ENCODE data around the gene CMTM4.

Gene CMTM4

DNA sequence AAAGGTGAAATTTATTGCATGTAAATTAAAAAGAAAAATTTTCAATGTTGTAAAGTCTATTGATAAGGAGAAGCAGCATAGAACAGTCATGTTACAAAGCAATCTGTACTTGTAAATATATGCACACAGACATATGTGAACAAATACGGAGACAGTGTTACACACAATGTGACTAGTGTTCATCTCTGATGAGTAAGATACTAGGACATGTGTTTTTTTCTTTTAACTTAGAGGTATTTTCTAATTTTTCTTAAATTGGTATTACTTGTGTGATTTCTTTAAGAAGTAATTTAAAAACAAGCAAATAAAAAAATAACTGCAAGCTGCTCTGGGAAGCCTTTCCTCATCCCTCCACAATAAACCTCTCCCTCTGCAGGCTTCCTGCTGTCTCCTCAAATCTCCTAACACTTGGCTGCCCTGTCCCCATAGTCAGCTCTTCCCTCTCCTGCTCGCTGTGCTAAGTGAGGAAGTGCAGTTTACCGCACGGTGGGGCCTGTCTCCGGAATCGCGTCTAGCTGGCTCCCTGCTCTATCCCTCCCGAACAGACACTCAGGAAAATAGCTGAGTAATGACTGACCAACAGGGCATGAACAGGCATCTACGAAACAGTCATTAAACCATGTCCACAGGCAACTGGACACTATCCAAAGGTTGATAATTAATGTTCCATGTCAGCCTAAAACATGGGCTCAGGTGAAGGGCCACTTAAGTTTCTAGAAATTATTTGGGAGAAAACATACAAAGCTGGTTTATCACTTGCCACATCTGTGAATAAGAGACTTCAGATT lies 35.9 kb downstream of the CMTM4 start:
- no peak overlapping the region for H3K4me3 ChIP-seq (ENCODE audit: low read depth, low read length)
- in situ Hi-C loops (cut with HindIII; ENCODE audit: low sequenced_read_pairs): loop anchor here (5.0 kb wide), 2 partner anchors 38 to 82 kb away; no protein-coding TSS in a partner anchor
- peak; percentile 57 for DNase-seq (ENCODE audit: low read depth)

DNA sequence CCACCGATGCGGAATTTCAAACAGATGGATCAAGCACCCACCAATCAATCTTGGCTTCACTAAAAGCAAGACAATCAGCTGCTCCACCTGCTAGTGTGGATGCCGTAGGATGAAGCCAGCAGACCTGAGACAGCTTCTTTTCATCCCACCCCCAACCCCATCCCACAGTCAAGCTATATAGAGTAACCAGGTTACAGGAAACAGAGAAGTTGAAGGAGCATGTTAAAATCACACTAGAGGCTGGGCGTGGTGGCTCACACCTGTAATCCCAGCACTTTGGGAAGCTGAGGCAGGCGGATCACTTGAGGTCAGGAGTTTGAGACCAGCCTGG lies 37.7 kb downstream of the CMTM4 start:
- in situ Hi-C loops (cut with HindIII; ENCODE audit: low sequenced_read_pairs): no loop called here
- TF ChIP-seq CTCF (IDR thresholded peaks at IDR 0.05; ENCODE audit: low read depth, low read length, missing control alignments): no peak
- no peak for DNase-seq (ENCODE audit: low read depth)
- H3K4me3 ChIP-seq (ENCODE audit: low read depth, low read length): no peak overlapping the region

More for the DNA sequence above, 35.9 kb downstream of the CMTM4 start:
- peak; percentile 46 for TF ChIP-seq CTCF (IDR thresholded peaks at IDR 0.05; ENCODE audit: low read depth, low read length, missing control alignments)

GRCh38 chr16:66658143-66658859 lies 38.2 kb downstream of the CMTM4 start:
- no peak for DNase-seq (ENCODE audit: low read depth)
- no peak overlapping the region for H3K4me3 ChIP-seq (ENCODE audit: low read depth, low read length)
- in situ Hi-C loops (cut with HindIII; ENCODE audit: low sequenced_read_pairs): no loop called here
- TF ChIP-seq CTCF (IDR thresholded peaks at IDR 0.05; ENCODE audit: low read depth, low read length, missing control alignments): no peak

GRCh38 chr16:66656547-66656946 lies 40.0 kb downstream of the CMTM4 start:
- no peak overlapping the region for H3K4me3 ChIP-seq (ENCODE audit: low read depth, low read length)
- no peak for TF ChIP-seq CTCF (IDR thresholded peaks at IDR 0.05; ENCODE audit: low read depth, low read length, missing control alignments)
- DNase-seq (ENCODE audit: low read depth): no peak
- in situ Hi-C loops (cut with HindIII; ENCODE audit: low sequenced_read_pairs): no loop called here

DNA sequence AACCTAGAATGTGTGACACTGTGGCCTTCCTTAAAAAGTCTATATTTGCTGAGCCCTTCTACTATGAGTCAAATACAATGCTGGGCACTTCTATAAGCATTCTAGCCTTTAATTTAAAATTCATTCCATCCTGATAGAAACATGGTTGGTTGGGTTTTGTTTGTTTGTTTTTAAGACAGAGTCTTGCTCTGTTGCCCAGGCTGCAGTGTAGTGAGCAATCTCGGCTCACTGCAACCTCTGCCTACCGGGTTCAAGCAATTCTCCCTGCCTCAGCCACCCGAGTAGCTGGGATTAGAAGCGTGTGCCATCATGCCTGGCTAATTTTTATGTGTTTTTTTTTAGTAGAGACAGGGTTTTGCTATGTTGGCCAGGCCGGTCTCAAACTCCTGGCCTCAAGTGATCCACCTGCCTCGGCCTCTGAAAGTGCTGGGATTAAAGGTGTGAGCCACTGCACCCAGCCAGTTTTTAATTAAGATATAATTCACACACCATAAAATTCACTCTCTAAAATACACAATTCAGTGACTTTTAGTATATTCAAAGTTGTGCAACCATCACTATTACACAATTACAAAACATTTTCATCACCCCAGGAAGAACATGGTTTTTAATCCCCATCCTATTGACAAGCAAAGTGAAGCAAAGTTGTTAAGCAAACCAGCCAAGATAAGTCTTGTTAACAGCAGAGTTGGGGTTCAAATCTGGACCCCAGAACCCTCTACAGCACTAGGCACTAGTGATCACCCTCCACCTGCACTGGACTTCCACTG lies 42.8 kb downstream of the CMTM4 start:
- in situ Hi-C loops (cut with HindIII; ENCODE audit: low sequenced_read_pairs): no loop called here
- DNase-seq (ENCODE audit: low read depth): no peak
- TF ChIP-seq CTCF (IDR thresholded peaks at IDR 0.05; ENCODE audit: low read depth, low read length, missing control alignments): no peak

DNA sequence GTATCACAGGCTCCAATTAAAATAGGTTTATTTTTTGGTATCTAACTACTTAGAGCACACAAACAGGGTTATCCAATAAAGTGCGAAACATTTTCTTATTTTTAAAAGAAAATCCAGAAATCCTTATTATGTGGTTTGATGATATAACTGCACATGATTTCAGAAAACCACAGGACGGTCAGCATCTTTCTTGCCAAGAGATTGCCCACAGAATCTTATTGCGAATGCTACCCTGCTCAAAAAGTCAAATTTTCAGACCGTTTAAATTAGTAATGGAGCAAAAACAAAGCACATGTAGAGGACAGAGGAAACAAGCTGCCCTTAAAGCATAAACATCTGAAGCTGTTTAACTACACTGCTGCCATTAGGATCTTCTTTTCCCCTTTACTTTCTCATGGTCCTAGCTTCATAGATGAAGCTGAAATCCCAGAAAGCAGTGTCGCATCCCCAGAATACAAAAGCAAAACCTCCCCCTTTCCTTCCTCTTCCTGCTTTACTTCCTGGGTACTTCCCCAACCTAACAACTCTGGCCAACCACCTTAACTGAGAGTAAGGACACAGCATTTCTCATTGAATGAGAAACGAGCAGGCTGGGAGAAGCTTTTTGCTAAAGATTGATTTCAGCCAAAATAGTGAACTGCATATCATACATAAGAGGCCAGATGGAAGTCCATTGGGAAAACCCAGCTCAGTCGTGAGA lies 43.7 kb downstream of the CMTM4 start:
- no peak overlapping the region for H3K4me3 ChIP-seq (ENCODE audit: low read depth, low read length)
- no peak for TF ChIP-seq CTCF (IDR thresholded peaks at IDR 0.05; ENCODE audit: low read depth, low read length, missing control alignments)
- DNase-seq (ENCODE audit: low read depth): peak; percentile 55
- in situ Hi-C loops (cut with HindIII; ENCODE audit: low sequenced_read_pairs): no loop called here

More for the DNA sequence above, 42.8 kb downstream of the CMTM4 start:
- no peak overlapping the region for H3K4me3 ChIP-seq (ENCODE audit: low read depth, low read length)

All from astrocyte of the cerebellum (primary cell).